BLaER1 treated with 17β-estradiol and CSF1 and Interleukin-3, amounts not matched to agents 10 nM and 100 nM (cell line): ENCODE results near the gene SORCS2.
A peak's percentile ranks its signal among the peaks of the same experiment; 100 is the strongest.

Experiments used
- H3K27ac ChIP-seq, 11 experiments: shearing (Covaris generic); formaldehyde crosslinking; 2 replicates each; pipeline ENCODE4 v1.8.1; 2022
- H3K27me3 ChIP-seq, 11 experiments: shearing (Covaris generic); formaldehyde crosslinking; 2 replicates each; pipeline ENCODE4 v1.8.1; 2022
- H3K36me3 ChIP-seq, 11 experiments: shearing (Covaris generic); formaldehyde crosslinking; 2 replicates each; pipeline ENCODE4 v1.8.1; 2022
- H3K4me1 ChIP-seq, 10 experiments: shearing (Covaris generic); formaldehyde crosslinking; 2 replicates each; pipeline ENCODE4 v1.8.1; 2022
- H3K4me2 ChIP-seq, 11 experiments: shearing (Covaris generic); formaldehyde crosslinking; 2 replicates each; pipeline ENCODE4 v1.8.1; 2022
- H3K4me3 ChIP-seq, 10 experiments: shearing (Covaris generic); formaldehyde crosslinking; 2 replicates each; pipeline ENCODE4 v1.8.1; 2022
- H3K9ac ChIP-seq, 11 experiments: shearing (Covaris generic); formaldehyde crosslinking; 2 replicates each; pipeline ENCODE4 v1.8.1; 2022
- H3K9me3 ChIP-seq, 11 experiments: shearing (Covaris generic); formaldehyde crosslinking; replicated peaks in 1 of 11; 2 replicates each; pipeline ENCODE4 v1.8.1; 2022
- H4K20me1 ChIP-seq, 11 experiments: shearing (Covaris generic); formaldehyde crosslinking; 2 replicates each; pipeline ENCODE4 v1.8.1; 2022
- Cebpa-rat ChIP-seq, 11 experiments: shearing (Covaris generic); IDR thresholded peaks; 2 replicates each; pipeline ENCODE4 v1.8.1; 2022

The SORCS2 gene

DNA sequence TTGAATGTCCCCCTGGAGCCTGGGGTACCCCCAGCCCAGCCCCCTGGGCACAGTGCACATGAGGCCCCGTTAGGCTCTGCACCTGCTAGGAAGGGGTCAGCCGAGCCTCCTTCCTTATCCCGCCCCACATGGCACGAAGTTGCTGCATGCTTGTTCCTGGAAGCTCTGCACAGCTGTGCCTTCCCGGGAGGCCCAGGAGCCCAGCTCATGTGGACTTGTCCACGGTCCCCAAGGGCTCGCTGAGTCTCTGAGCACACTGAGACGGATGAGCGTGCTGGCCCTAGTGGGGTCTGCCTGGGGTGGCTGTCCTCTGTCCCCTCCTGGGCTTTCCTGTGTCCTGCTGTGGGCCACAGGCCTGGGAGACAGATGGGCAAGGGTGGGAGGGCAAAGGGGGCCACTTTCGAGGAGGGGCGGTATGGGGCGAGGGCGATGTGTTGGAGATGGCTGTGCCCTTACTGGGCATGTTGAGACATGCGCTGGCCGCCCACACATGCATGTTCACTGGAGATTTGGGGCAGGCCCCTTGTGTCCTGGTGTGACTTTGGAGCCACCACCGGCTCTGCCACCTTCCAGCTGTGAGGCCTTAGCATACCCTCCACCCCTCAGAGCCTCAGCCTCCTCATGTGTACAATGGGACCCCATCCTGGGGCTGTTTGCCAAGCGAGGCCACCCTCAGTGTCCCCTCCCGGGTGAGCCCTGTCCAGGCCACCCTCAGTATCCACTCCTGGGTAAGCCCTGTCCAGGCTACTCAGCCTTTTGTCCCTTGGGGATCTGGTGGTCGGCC lies 509.7 kb downstream of the SORCS2 start:
- Histone ChIP-seq H3K27me3 (no peaks in the 10 kb centered on the region), H3K4me3 (no peak overlapping the region), H3K4me2 (peak overlapping the region; percentile 45 to 74 (median 65)), H3K36me3 (no peaks in the 10 kb centered on the region), H3K9ac (peak overlapping the region in 3 of 11 experiments; percentile 18 to 35 (median 26); a peak in 2 of 22 replicates), H3K9me3 (no peaks in the 10 kb centered on the region), H4K20me1 (peaks cover 0 to 15% (median 0%) of the 10 kb centered on the region in 11 experiments; a peak in 4 of 22 replicates), H3K27ac (peak overlapping the region in 7 of 11 experiments; percentile 20 to 55 (median 41); a peak in 9 of 22 replicates), H3K4me1 (peaks cover 54 to 82% (median 68%) of the 10 kb centered on the region in 10 experiments)
- TF ChIP-seq Cebpa-rat (IDR thresholded peaks at IDR 0.05), result no peak

DNA sequence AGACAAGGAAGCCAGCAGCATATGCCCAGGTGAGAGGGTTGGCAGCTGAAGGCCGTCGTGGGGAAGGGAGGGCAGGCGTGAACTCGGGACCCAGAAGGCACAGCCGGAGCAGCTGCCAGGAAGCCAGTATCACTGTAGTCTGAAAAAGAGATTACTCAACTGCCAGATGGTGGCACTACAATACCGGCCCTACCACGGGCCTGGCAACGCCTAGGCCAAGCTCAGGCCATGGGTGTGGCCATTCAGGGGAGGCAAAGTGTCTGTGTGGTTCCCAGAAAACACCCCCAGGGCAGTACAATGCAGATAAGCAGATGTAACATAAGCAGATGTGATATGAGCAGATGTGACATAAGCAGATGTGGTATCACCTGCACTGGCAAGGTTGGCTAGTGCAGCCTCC lies 511.4 kb downstream of the SORCS2 start:
- Histone ChIP-seq H3K4me3 (no peak overlapping the region), H3K9ac (no peak overlapping the region), H3K36me3 (no peaks in the 10 kb centered on the region), H3K27me3 (no peaks in the 10 kb centered on the region), H4K20me1 (peaks cover 0 to 15% (median 0%) of the 10 kb centered on the region in 11 experiments; a peak in 4 of 22 replicates), H3K27ac (peak overlapping the region in 1 of 11 experiments; percentile 52; a peak in 1 of 22 replicates), H3K4me2 (peak overlapping the region in 3 of 11 experiments; percentile 0 to 72 (median 37); a peak in 2 of 22 replicates), H3K4me1 (peaks cover 46 to 70% (median 59%) of the 10 kb centered on the region in 10 experiments), H3K9me3 (no peaks in the 10 kb centered on the region)
- no peak for TF ChIP-seq Cebpa-rat (IDR thresholded peaks at IDR 0.05)

DNA sequence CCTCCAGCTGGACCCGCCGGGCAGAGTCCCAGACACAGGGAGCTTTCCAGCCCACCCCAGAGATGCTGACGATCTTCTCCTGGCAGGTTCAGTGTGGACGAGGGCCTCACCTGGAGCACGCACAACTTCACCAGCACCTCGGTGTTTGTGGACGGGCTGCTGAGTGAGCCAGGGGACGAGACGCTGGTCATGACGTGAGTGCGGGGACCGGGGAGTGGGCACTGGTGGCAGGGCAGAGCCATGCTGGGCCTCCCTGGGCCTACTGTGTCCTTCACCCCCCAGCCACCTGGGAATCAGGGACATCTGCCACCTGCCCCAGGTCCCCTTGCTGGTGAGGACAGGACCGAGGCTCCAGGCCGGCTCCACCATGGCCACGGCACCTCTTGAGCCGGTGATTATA lies 511.8 kb downstream of the SORCS2 start:
- no peaks in the 10 kb centered on the region for H3K9me3 ChIP-seq
- H3K4me1 ChIP-seq, result peaks cover 42 to 70% (median 59%) of the 10 kb centered on the region in 10 experiments
- H3K27me3 ChIP-seq, result no peaks in the 10 kb centered on the region
- no peak overlapping the region for H3K9ac ChIP-seq
- H3K27ac ChIP-seq, result peak overlapping the region in 1 of 11 experiments; percentile 18; a peak in 1 of 22 replicates
- H3K36me3 ChIP-seq, result no peaks in the 10 kb centered on the region
- peak overlapping the region in 2 of 11 experiments; percentile 0 to 37; a peak in 2 of 22 replicates for H3K4me2 ChIP-seq
- TF ChIP-seq Cebpa-rat (IDR thresholded peaks at IDR 0.05), result no peak
- peaks cover 0 to 11% (median 0%) of the 10 kb centered on the region in 11 experiments; a peak in 4 of 22 replicates for H4K20me1 ChIP-seq
- H3K4me3 ChIP-seq, result no peak overlapping the region

DNA sequence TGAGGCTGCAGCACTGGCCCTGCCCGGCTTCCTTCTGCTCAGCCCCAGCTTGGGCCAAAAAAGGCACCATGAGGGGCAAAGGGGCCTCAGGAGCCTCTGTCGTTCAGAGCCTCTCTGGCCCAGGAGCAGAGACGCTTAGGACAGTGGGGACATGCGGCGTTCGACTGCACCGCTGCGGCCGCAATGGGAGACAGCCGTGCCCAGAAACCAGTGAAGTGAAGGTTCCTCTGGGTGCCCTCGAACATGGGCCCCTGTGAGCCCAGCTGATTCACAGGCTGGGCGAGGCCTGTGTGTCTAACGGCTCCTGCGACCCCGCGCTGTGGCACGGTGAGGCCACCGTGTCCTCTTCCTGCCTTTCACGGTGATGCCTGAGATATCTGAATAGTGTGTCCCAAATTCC lies 512.3 kb downstream of the SORCS2 start:
- Histone ChIP-seq H3K9me3 (no peaks in the 10 kb centered on the region), H3K27ac (peak overlapping the region in 2 of 11 experiments; percentile 14 to 18; a peak in 2 of 22 replicates), H4K20me1 (peaks cover 0 to 8% (median 0%) of the 10 kb centered on the region in 11 experiments; a peak in 5 of 22 replicates), H3K4me1 (peaks cover 37 to 68% (median 56%) of the 10 kb centered on the region in 10 experiments), H3K4me3 (no peak overlapping the region), H3K9ac (no peak overlapping the region), H3K4me2 (peak overlapping the region in 4 of 11 experiments; percentile 29 to 51 (median 40); a peak in 6 of 22 replicates), H3K36me3 (no peaks in the 10 kb centered on the region), H3K27me3 (no peaks in the 10 kb centered on the region)
- no peak for TF ChIP-seq Cebpa-rat (IDR thresholded peaks at IDR 0.05)

GRCh38 chr4:7705062-7705461 lies 512.7 kb downstream of the SORCS2 start:
- Histone ChIP-seq H3K27ac (peak overlapping the region in 2 of 11 experiments; percentile 2 to 18; a peak in 3 of 22 replicates), H3K4me2 (peak overlapping the region in 6 of 11 experiments; percentile 29 to 51 (median 40); a peak in 10 of 22 replicates), H3K9ac (peak overlapping the region in 2 of 11 experiments; percentile 11 to 41; a peak in 2 of 22 replicates), H3K4me1 (peaks cover 34 to 68% (median 52%) of the 10 kb centered on the region in 10 experiments), H3K27me3 (no peaks in the 10 kb centered on the region), H4K20me1 (peaks cover 0 to 8% (median 0%) of the 10 kb centered on the region in 11 experiments; a peak in 5 of 22 replicates), H3K36me3 (no peaks in the 10 kb centered on the region), H3K4me3 (no peak overlapping the region), H3K9me3 (no peaks in the 10 kb centered on the region)
- TF ChIP-seq Cebpa-rat (IDR thresholded peaks at IDR 0.05), result no peak

DNA sequence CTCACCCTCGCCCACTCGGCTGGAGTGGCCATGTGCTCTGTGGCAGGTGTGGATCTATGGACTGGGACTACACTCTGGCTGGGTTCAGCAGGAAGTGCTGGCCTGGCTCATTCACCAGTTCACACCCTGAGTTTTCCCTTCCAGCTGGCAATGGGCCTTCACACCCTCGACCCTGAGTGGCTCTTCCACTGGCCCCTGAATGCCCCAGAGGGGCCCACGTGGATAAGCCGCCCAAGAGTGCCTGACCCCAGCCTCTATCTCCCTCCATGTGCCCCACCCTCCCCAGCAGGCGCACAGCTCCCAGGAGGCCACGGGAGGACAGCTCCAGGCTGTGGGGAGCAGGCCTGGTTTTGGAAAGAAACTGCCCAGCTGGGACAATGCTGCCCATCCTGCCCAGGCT lies 513.3 kb downstream of the SORCS2 start:
- peaks cover 0 to 12% (median 0%) of the 10 kb centered on the region in 11 experiments; a peak in 5 of 22 replicates for H4K20me1 ChIP-seq
- no peaks in the 10 kb centered on the region for H3K9me3 ChIP-seq
- H3K36me3 ChIP-seq, result no peaks in the 10 kb centered on the region
- H3K4me3 ChIP-seq, result no peak overlapping the region
- peak overlapping the region in 1 of 11 experiments; percentile 41; a peak in 1 of 22 replicates for H3K9ac ChIP-seq
- no peak for TF ChIP-seq Cebpa-rat (IDR thresholded peaks at IDR 0.05)
- peak overlapping the region in 2 of 11 experiments; percentile 2 to 18; a peak in 2 of 22 replicates for H3K27ac ChIP-seq
- H3K4me1 ChIP-seq, result peaks cover 32 to 68% (median 52%) of the 10 kb centered on the region in 10 experiments
- H3K4me2 ChIP-seq, result peak overlapping the region in 6 of 11 experiments; percentile 29 to 51 (median 40); a peak in 10 of 22 replicates
- no peaks in the 10 kb centered on the region for H3K27me3 ChIP-seq

GRCh38 chr4:7708238-7708637 lies 515.9 kb downstream of the SORCS2 start:
- Histone ChIP-seq H3K9me3 (no peaks in the 10 kb centered on the region), H3K4me2 (peak overlapping the region in 8 of 11 experiments; percentile 35 to 81 (median 54); a peak in 15 of 22 replicates), H3K4me1 (peaks cover 6 to 51% (median 35%) of the 10 kb centered on the region in 10 experiments; a peak in 18 of 20 replicates), H3K36me3 (no peaks in the 10 kb centered on the region; a peak in 1 of 22 replicates), H4K20me1 (peaks cover 0 to 23% (median 0%) of the 10 kb centered on the region in 11 experiments; a peak in 6 of 22 replicates), H3K4me3 (no peak overlapping the region), H3K27ac (no peak overlapping the region), H3K27me3 (no peaks in the 10 kb centered on the region), H3K9ac (peak overlapping the region in 1 of 11 experiments; percentile 52; a peak in 1 of 22 replicates)
- no peak for TF ChIP-seq Cebpa-rat (IDR thresholded peaks at IDR 0.05)

GRCh38 chr4:7708981-7709380 lies 516.6 kb downstream of the SORCS2 start:
- Histone ChIP-seq H3K9me3 (peaks cover 0 to 2% (median under 1%) of the 10 kb centered on the region in 11 experiments; a peak in 9 of 22 replicates), H3K4me1 (peaks cover 6 to 50% (median 35%) of the 10 kb centered on the region in 10 experiments; a peak in 19 of 20 replicates), H3K36me3 (peaks cover 0 to 2% (median 0%) of the 10 kb centered on the region in 11 experiments; a peak in 3 of 22 replicates), H3K27ac (no peak overlapping the region), H3K27me3 (no peaks in the 10 kb centered on the region), H3K9ac (peak overlapping the region in 2 of 11 experiments; percentile 5 to 52; a peak in 1 of 22 replicates), H4K20me1 (peaks cover 0 to 23% (median 0%) of the 10 kb centered on the region in 11 experiments; a peak in 6 of 22 replicates), H3K4me3 (no peak overlapping the region), H3K4me2 (peak overlapping the region in 10 of 11 experiments; percentile 6 to 81 (median 50); a peak in 18 of 22 replicates)
- TF ChIP-seq Cebpa-rat (IDR thresholded peaks at IDR 0.05), result no peak
